Ascending aorta (tissue), 2 donors: ENCODE measurements around the gene SHH. TPM values are rescaled to one million over a fixed set of nuclear protein-coding genes. Genes with fewer than 3 reads are reported as not detected.

Experiments
- DNase-seq, 2 donors: peaks; one replicate each; pipeline ENCODE4 v3.0.0-alpha.2; 2019; ENCODE audit warnings: low spot score in 2 of 2
- H3K27ac ChIP-seq, 2 donors: fragments of 200-600 bp; sonication (generic); one replicate each; pipeline ENCODE4 v1.5.1; 2016 to 2017; ENCODE audit warnings: mild to moderate bottlenecking in 1 of 2
- H3K27me3 ChIP-seq: fragments of 200-600 bp; sonication (generic); one replicate; pipeline ENCODE4 v1.5.1; 2017
- H3K36me3 ChIP-seq, 2 donors: fragments of 200-600 bp; sonication (generic); one replicate each; pipeline ENCODE4 v1.5.1; 2016
- H3K4me1 ChIP-seq, 2 donors: fragments of 200-600 bp; sonication (generic); one replicate each; pipeline ENCODE4 v1.5.1; 2016 to 2017; ENCODE audit warnings: mild to moderate bottlenecking in 1 of 2
- H3K4me3 ChIP-seq, 2 donors: fragments of 200-600 bp; sonication (generic); one replicate each; pipeline ENCODE4 v1.5.1; 2016 to 2017; ENCODE audit warnings: mild to moderate bottlenecking in 1 of 2
- H3K9me3 ChIP-seq, 2 donors: fragments of 200-600 bp; sonication (generic); one replicate each; pipeline ENCODE4 v1.5.1; 2016
- intact Hi-C: fragments of 100-400 bp; cut with DNase I; formaldehyde crosslinking; loops from one replicate; pipeline ENCODE4 v1.15.1; 2023
- total RNA-seq: library from RNA; depleted of rRNA; stranded (reverse); fragments of >200 nt; gene quantifications from one replicate; pipeline ENCODE4 v1.1.0, GENCODE V29; 2016
- TF ChIP-seq, protein P1 (sequence below), 3 experiments: fragments of 200-600 bp in 2 of 3; fragments of 450-650 bp in 1 of 3; sonication (generic) in 2 of 3; IDR thresholded peaks; one replicate each; pipeline ENCODE4 v1.5.1; 2016 to 2019; ENCODE audit warnings: antibody characterized with exemption in 3 of 3, mild to moderate bottlenecking in 1 of 3, moderate library complexity in 1 of 3

The SHH gene
- total RNA-seq, 1 donor from 2014 or later = 0.11 TPM

DNA sequence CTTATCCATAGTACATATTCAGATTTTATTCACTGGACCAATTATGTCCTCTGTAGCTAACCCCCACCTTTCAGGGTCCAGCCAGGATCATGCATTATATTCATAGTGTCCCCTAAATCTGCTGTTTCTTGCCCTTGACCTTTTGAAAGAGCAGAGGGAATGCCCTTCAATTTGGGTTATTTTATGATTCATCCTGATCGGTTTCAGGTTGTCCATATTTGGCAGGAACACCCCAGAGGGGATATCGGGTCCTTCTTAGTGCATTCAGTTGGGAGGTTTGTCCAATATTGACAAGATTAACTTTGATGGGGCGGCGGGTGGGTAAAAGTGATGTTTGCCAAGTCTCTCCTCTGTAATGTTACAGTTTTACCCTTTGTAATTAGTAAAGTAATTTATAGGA is 60.9 kb downstream of the SHH start:
- Histone ChIP-seq H3K27ac (no peak overlapping the region), H3K4me1 (peaks cover 0 to 14% of the 10 kb centered on the region in 2 donors), H3K36me3 (peaks cover 0 to 3% of the 10 kb centered on the region in 2 donors), H3K9me3 (no peaks in the 10 kb centered on the region), H3K27me3 (no peaks in the 10 kb centered on the region), H3K4me3 (no peak overlapping the region)
- DNase-seq = no peak
- intact Hi-C loops = no loop called here
- TF ChIP-seq, protein P1, sequence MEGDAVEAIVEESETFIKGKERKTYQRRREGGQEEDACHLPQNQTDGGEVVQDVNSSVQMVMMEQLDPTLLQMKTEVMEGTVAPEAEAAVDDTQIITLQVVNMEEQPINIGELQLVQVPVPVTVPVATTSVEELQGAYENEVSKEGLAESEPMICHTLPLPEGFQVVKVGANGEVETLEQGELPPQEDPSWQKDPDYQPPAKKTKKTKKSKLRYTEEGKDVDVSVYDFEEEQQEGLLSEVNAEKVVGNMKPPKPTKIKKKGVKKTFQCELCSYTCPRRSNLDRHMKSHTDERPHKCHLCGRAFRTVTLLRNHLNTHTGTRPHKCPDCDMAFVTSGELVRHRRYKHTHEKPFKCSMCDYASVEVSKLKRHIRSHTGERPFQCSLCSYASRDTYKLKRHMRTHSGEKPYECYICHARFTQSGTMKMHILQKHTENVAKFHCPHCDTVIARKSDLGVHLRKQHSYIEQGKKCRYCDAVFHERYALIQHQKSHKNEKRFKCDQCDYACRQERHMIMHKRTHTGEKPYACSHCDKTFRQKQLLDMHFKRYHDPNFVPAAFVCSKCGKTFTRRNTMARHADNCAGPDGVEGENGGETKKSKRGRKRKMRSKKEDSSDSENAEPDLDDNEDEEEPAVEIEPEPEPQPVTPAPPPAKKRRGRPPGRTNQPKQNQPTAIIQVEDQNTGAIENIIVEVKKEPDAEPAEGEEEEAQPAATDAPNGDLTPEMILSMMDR (IDR thresholded peaks at IDR 0.05) = no peak

DNA sequence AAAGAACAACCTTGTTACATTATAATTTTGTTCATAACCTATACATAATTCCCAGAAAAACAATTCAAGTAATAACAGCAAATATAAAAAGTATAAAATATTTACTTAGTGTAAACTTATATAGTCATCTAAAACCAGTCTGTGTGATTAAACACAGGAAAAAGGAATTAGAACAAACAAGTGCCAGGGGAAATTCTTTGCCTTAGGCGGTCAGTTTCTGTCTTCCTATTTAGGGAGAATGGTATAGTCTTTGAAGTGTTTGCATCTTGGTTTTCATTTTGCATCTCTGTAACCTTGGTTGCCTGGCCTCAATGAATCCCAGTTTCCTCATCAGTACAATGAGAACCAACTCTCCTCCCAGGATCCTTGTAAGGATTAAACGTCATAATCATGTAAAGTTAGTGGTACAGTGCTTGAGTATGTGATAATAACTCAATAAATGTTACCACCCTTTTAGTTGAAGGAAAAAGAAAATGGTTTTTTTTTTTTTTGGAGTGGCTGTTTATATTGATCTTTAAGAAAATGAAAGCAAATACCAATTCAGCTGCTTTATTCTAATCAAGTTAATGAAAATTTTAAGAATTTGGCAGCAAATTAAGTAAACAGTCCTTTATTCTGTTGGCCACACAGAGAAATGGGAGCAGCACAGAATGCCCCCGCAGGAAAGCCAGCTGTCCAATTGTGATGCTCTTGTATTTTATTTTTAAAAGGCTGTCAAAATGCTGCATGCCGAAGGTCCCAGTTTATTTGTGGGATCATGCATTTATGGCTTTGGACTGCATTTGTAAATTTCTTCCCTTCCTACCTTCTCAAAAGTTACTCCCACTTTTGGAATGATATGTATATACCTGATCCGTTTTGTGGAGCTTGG is 61.8 kb downstream of the SHH start:
- Histone ChIP-seq H3K9me3 (no peaks in the 10 kb centered on the region), H3K4me3 (no peak overlapping the region), H3K27ac (no peak overlapping the region), H3K4me1 (peaks cover 0 to 14% of the 10 kb centered on the region in 2 donors), H3K27me3 (no peaks in the 10 kb centered on the region), H3K36me3 (peaks cover 3 to 12% of the 10 kb centered on the region in 2 donors)
- no peak for DNase-seq
- TF ChIP-seq, protein P1 (IDR thresholded peaks at IDR 0.05) = no peak
- intact Hi-C loops = no loop called here

Other genes with a start within 250 kb of the SHH start
- 44.2 TPM for gene RBM33, start 167.8 kb downstream of the SHH start, total RNA-seq